Measurements from ENCODE around the gene DICER1.

GRCh38 chr14:95185033-95185766 is 27.9 kb upstream of the DICER1 start:
- TF ChIP-seq CTCF (conservative IDR thresholded peaks at IDR 0.05; ENCODE audit: low read depth, low read length) (no peak), EZH2 (IDR thresholded peaks at IDR 0.05; ENCODE audit: borderline replicate concordance, low read depth, low read length, poor library complexity, severe bottlenecking) (no peak)
